Measurements from ENCODE around the gene CKMT1A. TPM values are rescaled to one million over a fixed set of nuclear protein-coding genes. Genes with fewer than 3 reads are reported as not detected.

The CKMT1A gene
- total RNA-seq: 195 and 240 TPM in 2 replicates

DNA sequence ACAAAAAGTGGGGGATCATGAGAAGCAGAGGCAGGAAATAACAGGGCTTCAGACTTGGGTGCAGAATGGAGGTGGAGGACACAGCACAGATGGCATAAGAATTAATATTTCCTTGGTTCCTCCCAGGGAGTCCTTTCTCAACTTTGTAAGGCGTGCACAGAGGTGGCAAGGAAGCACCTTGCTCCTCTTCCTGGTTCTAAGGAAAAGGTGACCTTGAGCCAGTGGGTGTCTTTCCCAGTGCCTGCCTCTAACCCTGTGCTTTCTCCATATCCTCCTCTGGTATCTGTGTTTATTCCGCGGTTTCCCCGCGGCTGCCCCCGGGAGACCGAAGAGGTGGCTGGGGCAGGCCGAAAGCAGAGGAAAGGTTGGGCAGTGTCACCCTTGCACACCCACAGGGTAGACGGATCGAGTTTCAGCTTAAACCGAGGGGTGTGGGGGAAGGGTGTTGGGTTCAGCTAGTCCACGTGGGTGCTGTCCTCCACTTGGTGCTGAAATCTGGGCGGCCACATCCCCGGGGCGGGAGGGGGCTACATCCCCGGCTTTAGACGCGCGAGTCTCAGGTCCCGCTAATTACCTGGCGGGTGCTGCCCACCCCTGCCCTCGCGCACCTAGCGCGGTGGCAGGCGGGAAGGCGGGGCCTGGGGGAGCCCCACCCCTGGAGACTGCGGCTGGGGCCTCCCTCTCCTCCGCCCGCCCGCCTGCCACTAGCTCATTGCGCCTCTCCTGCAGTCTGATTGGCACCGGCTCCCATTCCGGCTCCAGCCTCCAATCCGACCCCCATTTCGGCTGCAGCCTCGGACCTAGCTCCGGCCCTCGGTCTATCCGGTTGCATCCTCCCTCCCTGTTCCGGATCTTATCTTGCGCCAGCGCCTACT is at the start of gene CKMT1A:
TSS of gene CKMT1A (plus strand) at position 712 of the 875 bp plus-strand sequence. CDS start 192 bp downstream, outside the sequence.

DNA sequence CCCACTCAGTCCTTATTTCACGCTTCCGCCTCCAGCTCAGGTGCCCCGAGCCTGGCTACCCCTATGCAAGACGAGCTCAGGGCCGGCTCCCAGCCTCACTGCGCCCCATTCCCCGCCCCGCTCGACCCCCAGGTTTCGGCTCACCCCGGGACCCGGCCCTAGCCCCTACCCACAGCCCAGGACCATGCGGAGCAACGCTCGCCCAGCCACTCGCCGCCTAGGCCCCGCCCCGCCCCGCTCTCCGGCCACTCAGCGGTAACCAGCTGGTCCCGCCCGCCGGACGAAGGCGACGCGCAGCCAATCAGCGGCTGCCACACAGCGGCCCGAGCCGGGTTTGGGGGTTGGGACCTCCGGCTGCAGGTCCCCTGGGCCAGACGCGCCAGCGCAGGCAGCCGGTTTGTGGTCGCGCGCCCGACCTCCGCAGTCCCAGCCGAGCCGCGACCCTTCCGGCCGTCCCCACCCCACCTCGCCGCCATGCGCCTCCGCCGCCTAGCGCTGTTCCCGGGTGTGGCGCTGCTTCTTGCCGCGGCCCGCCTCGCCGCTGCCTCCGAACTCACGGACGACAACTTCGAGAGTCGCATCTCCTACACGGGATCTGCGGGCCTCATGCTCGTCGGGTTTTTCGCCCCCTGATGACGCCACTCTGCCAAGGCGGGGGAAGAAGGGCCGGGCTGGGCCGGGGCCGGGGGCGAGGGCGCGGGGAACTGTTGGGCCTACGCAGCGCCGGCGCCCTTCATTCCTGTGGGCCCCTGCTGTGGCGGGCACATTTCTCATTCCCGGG is 44.8 kb upstream of the CKMT1A start, which contains the start of gene CATSPER2:
TSS of gene CATSPER2 (minus strand) at position 196 of the 781 bp plus-strand sequence. CDS start 783 bp downstream, outside the sequence.

GRCh38 chr15:43746245-43746902 is 52.7 kb downstream of the CKMT1A start, which contains the start of gene PDIA3:
TSS of gene PDIA3 (plus strand) at chr15:43746438. CDS start at chr15:43746540, 102 bp downstream.

Other genes starting within 250 kb of the CKMT1A start
- gene TP53BP1, start 200.7 kb upstream of the CKMT1A start, total RNA-seq: 16.8 and 22.1 TPM in 2 replicates
- gene MAP1A, start 176.3 kb upstream of the CKMT1A start, total RNA-seq: 0.51 and 0.99 TPM in 2 replicates
- 27.6 and 50.0 TPM in 2 replicates for gene PPIP5K1, start 103.7 kb upstream of the CKMT1A start, total RNA-seq
- gene CKMT1B, start 99.8 kb upstream of the CKMT1A start, total RNA-seq: 86.0 and 112 TPM in 2 replicates
- gene STRC, start 75.1 kb upstream of the CKMT1A start, total RNA-seq: 0.14 TPM in 1 of 2 replicates, not detected in the other
- gene CATSPER2, start 45.0 kb upstream of the CKMT1A start, total RNA-seq: 1.4 and 2.6 TPM in 2 replicates
- gene PDIA3, start 52.6 kb downstream of the CKMT1A start, total RNA-seq: 211 and 213 TPM in 2 replicates
- gene ELL3, start 83.1 kb downstream of the CKMT1A start, total RNA-seq: 17.1 and 29.5 TPM in 2 replicates
- gene SERF2, start 98.5 kb downstream of the CKMT1A start, total RNA-seq: 907 and 1,323 TPM in 2 replicates
- 0.19 TPM in 1 of 2 replicates, not detected in the other for gene SERINC4, start 106.4 kb downstream of the CKMT1A start, total RNA-seq
- 11.3 and 20.7 TPM in 2 replicates for gene HYPK, start 106.7 kb downstream of the CKMT1A start, total RNA-seq
- 18.4 and 24.4 TPM in 2 replicates for gene MFAP1, start 130.8 kb downstream of the CKMT1A start, total RNA-seq
- 11.4 and 15.5 TPM in 2 replicates for gene WDR76, start 133.1 kb downstream of the CKMT1A start, total RNA-seq